SK-N-SH (cell line): ENCODE data around the gene NUMA1.

Source experiments
- MXI1 ChIP-seq: IDR thresholded peaks from 2 replicates; pipeline ENCODE4 v1.6.1; 2012; ENCODE audit warnings: mild to moderate bottlenecking, low read depth, low read length, improper control_type of control experiment
- TF ChIP-seq, protein P1 (sequence below): fragments of 200-600 bp; sonication (generic); IDR thresholded peaks from 2 replicates; pipeline ENCODE4 v1.6.1; 2017; ENCODE audit warnings: antibody characterized with exemption, mild to moderate bottlenecking, moderate library complexity

DNA sequence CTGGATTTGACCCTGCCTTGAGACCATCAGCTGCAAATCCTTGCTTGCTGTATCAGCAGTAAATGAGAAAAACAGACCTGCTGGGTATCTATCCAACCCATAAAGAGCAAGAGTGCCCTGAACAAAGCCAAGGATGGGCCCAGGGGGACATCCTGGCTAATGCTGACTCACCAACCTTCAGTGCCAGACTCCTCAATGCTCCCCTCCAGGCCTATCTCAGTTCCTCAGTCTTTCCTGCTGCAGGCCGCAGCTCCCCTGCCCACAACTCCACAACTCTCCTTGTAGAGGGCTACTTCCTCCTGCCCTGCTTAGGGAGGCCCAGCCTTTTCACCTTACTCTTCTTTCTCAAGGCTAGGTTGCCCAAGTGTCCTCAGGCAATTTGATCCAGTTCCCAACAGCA, 20.1 kb upstream of the NUMA1 start:
- TF ChIP-seq, protein P1, sequence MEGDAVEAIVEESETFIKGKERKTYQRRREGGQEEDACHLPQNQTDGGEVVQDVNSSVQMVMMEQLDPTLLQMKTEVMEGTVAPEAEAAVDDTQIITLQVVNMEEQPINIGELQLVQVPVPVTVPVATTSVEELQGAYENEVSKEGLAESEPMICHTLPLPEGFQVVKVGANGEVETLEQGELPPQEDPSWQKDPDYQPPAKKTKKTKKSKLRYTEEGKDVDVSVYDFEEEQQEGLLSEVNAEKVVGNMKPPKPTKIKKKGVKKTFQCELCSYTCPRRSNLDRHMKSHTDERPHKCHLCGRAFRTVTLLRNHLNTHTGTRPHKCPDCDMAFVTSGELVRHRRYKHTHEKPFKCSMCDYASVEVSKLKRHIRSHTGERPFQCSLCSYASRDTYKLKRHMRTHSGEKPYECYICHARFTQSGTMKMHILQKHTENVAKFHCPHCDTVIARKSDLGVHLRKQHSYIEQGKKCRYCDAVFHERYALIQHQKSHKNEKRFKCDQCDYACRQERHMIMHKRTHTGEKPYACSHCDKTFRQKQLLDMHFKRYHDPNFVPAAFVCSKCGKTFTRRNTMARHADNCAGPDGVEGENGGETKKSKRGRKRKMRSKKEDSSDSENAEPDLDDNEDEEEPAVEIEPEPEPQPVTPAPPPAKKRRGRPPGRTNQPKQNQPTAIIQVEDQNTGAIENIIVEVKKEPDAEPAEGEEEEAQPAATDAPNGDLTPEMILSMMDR, result no peak
- TF ChIP-seq MXI1, result no peak
